H1 (cell line): Measurements from ENCODE around the gene GABARAPL2. TPM values are rescaled to one million over a fixed set of nuclear protein-coding genes. Genes with fewer than 3 reads are reported as not detected.

Experiments used
- CTCF ChIA-PET: fragments of 300-600 bp; sonication (Branson Sonifier 250); formaldehyde crosslinking; loops from one replicate; lab custom pipeline; 2021; ENCODE audit not compliant: partially characterized antibody; lab: Charles Lee
- POLR2A ChIA-PET: fragments of 300-600 bp; sonication (Branson Sonifier 250); formaldehyde crosslinking; loops from one replicate; lab custom pipeline; 2021; ENCODE audit warnings: inconsistent platforms; ENCODE audit not compliant: partially characterized antibody; lab: Charles Lee
- DNase-seq, 2 experiments: peaks; one replicate each; pipeline versions ENCODE4 v3.0.0 to v3.0.0-alpha.2; 2010 to 2022; ENCODE audit warnings: low spot score in 2 of 2, low read depth in 1 of 2, mixed read lengths in 1 of 2
- FAIRE-seq: peaks from 2 replicates; lab custom pipeline; 2011; peaks lifted over from hg19 to GRCh38; lab: Jason Lieb, UNC
- H2AFZ ChIP-seq: 2 replicates; pipeline ENCODE4 v1.8.1; 2012; ENCODE audit warnings: low read length, inconsistent platforms
- H2AK5ac ChIP-seq: 2 replicates; pipeline ENCODE4 v1.6.1; 2013; ENCODE audit warnings: low read depth, low read length
- H2BK120ac ChIP-seq: replicated peaks from 2 replicates; pipeline ENCODE3; 2013; ENCODE audit warnings: low read depth, low read length, inconsistent platforms
- H2BK12ac ChIP-seq: 2 replicates; pipeline ENCODE4 v1.6.1; 2013; ENCODE audit warnings: low read depth, low read length
- H2BK15ac ChIP-seq: 2 replicates; pipeline ENCODE4 v1.6.1; 2013; ENCODE audit warnings: low read length
- H2BK20ac ChIP-seq: 2 replicates; pipeline ENCODE4 v1.6.1; 2013; ENCODE audit warnings: low read length
- H2BK5ac ChIP-seq: 2 replicates; pipeline ENCODE4 v1.6.1; 2013; ENCODE audit warnings: low read depth, low read length
- H3K14ac ChIP-seq: 2 replicates; pipeline ENCODE4 v1.6.1; 2013; ENCODE audit warnings: inconsistent platforms; ENCODE audit not compliant: insufficient read length
- H3K18ac ChIP-seq: 2 replicates; pipeline ENCODE4 v1.6.1; 2013; ENCODE audit warnings: low read length; ENCODE audit errors: extremely low read depth
- H3K23ac ChIP-seq: 2 replicates; pipeline ENCODE4 v1.6.1; 2013; ENCODE audit warnings: inconsistent platforms; ENCODE audit not compliant: insufficient read length
- H3K23me2 ChIP-seq: 2 replicates; pipeline ENCODE4 v1.6.1; 2013; ENCODE audit warnings: low read depth, low read length
- H3K27ac ChIP-seq: 2 replicates; pipeline ENCODE4 v1.6.1; 2011; ENCODE audit warnings: low read depth, low read length, inconsistent platforms
- H3K27me3 ChIP-seq, 4 experiments: replicated peaks in 1 of 4; 1 replicate in 1 of 4; 2 replicates in 3 of 4; pipeline versions ENCODE4 v1.6.1 to v1.8.1; 2011 to 2013; ENCODE audit warnings: low read length in 3 of 4, mild to moderate bottlenecking in 3 of 4, inconsistent platforms in 2 of 4, mixed read lengths in 2 of 4, moderate library complexity in 1 of 4; ENCODE audit not compliant: control insufficient read depth in 3 of 4, insufficient read depth in 3 of 4; ENCODE audit errors: extremely low read depth in 1 of 4
- H3K36me3 ChIP-seq, 4 experiments: 2 replicates each; pipeline versions ENCODE4 v1.6.1 to v1.8.1; 2011 to 2013; ENCODE audit warnings: mild to moderate bottlenecking in 4 of 4, low read length in 3 of 4, moderate library complexity in 2 of 4, control low read depth in 1 of 4, inconsistent platforms in 1 of 4; ENCODE audit not compliant: insufficient read depth in 4 of 4, control insufficient read depth in 2 of 4
- H3K4ac ChIP-seq: replicated peaks from 2 replicates; pipeline ENCODE3; 2013; ENCODE audit warnings: low read length, low read depth, mixed read lengths, inconsistent platforms; ENCODE audit not compliant: insufficient read length
- H3K4me1 ChIP-seq, 4 experiments: replicated peaks in 1 of 4; 1 replicate in 1 of 4; 2 replicates in 3 of 4; pipeline versions ENCODE4 v1.6.1 to v1.8.1; 2011 to 2013; ENCODE audit warnings: low read length in 3 of 4, inconsistent platforms in 2 of 4, mixed read lengths in 1 of 4; ENCODE audit not compliant: insufficient read depth in 4 of 4, control insufficient read depth in 3 of 4
- H3K4me2 ChIP-seq, 2 experiments: 2 replicates each; pipeline versions ENCODE4 v1.6.1 to v1.8.1; 2011 to 2013; ENCODE audit warnings: low read depth in 2 of 2, low read length in 2 of 2, control low read depth in 1 of 2, inconsistent platforms in 1 of 2, mild to moderate bottlenecking in 1 of 2; ENCODE audit not compliant: insufficient read depth in 1 of 2
- H3K4me3 ChIP-seq, 4 experiments: fragments of 200-600, 300-600 bp in 1 of 4; sonication (generic), shearing (Covaris generic), sonication (Bioruptor Twin) in 1 of 4; 2 replicates each; pipeline versions ENCODE4 v1.5.1 to v1.8.1; 2011 to 2016; ENCODE audit warnings: low read length in 4 of 4, low read depth in 3 of 4, control low read depth in 2 of 4, inconsistent platforms in 2 of 4, mild to moderate bottlenecking in 2 of 4, mixed read lengths in 1 of 4, moderate library complexity in 1 of 4; ENCODE audit not compliant: insufficient read depth in 2 of 4; ENCODE audit errors: extremely low read depth in 1 of 4
- H3K56ac ChIP-seq: replicated peaks from 2 replicates; pipeline ENCODE3; 2013; ENCODE audit warnings: low read depth, mild to moderate bottlenecking, mixed read lengths, low read length, inconsistent platforms; ENCODE audit not compliant: insufficient read length
- H3K79me1 ChIP-seq: 2 replicates; pipeline ENCODE4 v1.6.1; 2013; ENCODE audit warnings: low read depth, low read length, control low read depth
- H3K79me2 ChIP-seq, 2 experiments: 2 replicates each; pipeline versions ENCODE4 v1.6.1 to v1.8.1; 2012 to 2013; ENCODE audit warnings: low read length in 2 of 2, mild to moderate bottlenecking in 2 of 2, inconsistent platforms in 1 of 2; ENCODE audit not compliant: insufficient read depth in 2 of 2, control insufficient read depth in 1 of 2
- H3K9ac ChIP-seq, 4 experiments: replicated peaks in 1 of 4; 1 replicate in 1 of 4; 2 replicates in 3 of 4; pipeline versions ENCODE4 v1.6.1 to v1.8.1; 2011 to 2013; ENCODE audit warnings: low read depth in 3 of 4, low read length in 3 of 4, control low read depth in 2 of 4, mild to moderate bottlenecking in 2 of 4, moderate library complexity in 2 of 4, inconsistent platforms in 1 of 4; ENCODE audit errors: extremely low read depth in 1 of 4
- H3K9me3 ChIP-seq, 2 experiments: 2 replicates each; pipeline versions ENCODE4 v1.6.1 to v1.8.1; 2012 to 2013; ENCODE audit warnings: mild to moderate bottlenecking in 2 of 2, moderate library complexity in 2 of 2, control low read depth in 1 of 2, inconsistent platforms in 1 of 2, low read depth in 1 of 2, low read length in 1 of 2, mixed read lengths in 1 of 2; ENCODE audit not compliant: insufficient read depth in 2 of 2
- H4K20me1 ChIP-seq, 2 experiments: replicated peaks in 1 of 2; 2 replicates each; pipeline versions ENCODE3 to v1.8.1; 2011 to 2013; ENCODE audit warnings: inconsistent platforms in 2 of 2, low read length in 2 of 2, mild to moderate bottlenecking in 1 of 2; ENCODE audit not compliant: insufficient read depth in 2 of 2, control insufficient read depth in 1 of 2
- H4K5ac ChIP-seq: 2 replicates; pipeline ENCODE4 v1.6.1; 2013; ENCODE audit warnings: low read length, low read depth, mixed read lengths, inconsistent platforms; ENCODE audit not compliant: insufficient read length
- H4K8ac ChIP-seq: 2 replicates; pipeline ENCODE4 v1.8.0; 2013; ENCODE audit warnings: mild to moderate bottlenecking, moderate library complexity, low read length, inconsistent platforms; ENCODE audit not compliant: insufficient read depth; ENCODE audit errors: extremely low read depth
- H4K91ac ChIP-seq: replicated peaks from 2 replicates; pipeline ENCODE3; 2013; ENCODE audit warnings: low read length, mixed read lengths, inconsistent platforms; ENCODE audit not compliant: insufficient read length
- BCL11A ChIP-seq, 2 experiments: IDR thresholded peaks; one replicate each; pipeline ENCODE4 v1.6.1; 2011; ENCODE audit warnings: low read depth in 2 of 2, low read length in 2 of 2, mild to moderate bottlenecking in 2 of 2
- CEBPB ChIP-seq: IDR thresholded peaks from 2 replicates; pipeline ENCODE4 v1.6.1; 2012; ENCODE audit warnings: low read depth, low read length
- KDM1A ChIP-seq: fragments of 200-600, 300-600 bp; sonication (generic); IDR thresholded peaks from 2 replicates; pipeline ENCODE4 v1.7.1; 2016; ENCODE audit warnings: mild to moderate bottlenecking, low read length, borderline replicate concordance
- PHF8 ChIP-seq: fragments of 200-600 bp; sonication (generic); conservative IDR thresholded peaks from 2 replicates; pipeline ENCODE4 v1.7.1; 2012; ENCODE audit warnings: low read depth, mild to moderate bottlenecking, inconsistent platforms, low read length, moderate library complexity
- POU5F1 ChIP-seq: IDR thresholded peaks from 2 replicates; pipeline ENCODE4 v1.6.1; 2011; ENCODE audit warnings: low read depth, mild to moderate bottlenecking, low read length, moderate library complexity
- SP4 ChIP-seq: IDR thresholded peaks from 2 replicates; pipeline ENCODE4 v1.6.1; 2012; ENCODE audit warnings: low read length, inconsistent platforms
- WGBS, 2 experiments: shearing (Covaris generic) in 1 of 2; methylation state at CpG; one replicate each; pipeline versions ENCODE4 v1.1.6 to v1.1.7; 2013 to 2015; ENCODE audit warnings: low lambda C conversion rate in 2 of 2, mixed read lengths in 2 of 2, inconsistent platforms in 1 of 2, low coverage in 1 of 2, missing lambda C conversion rate in 1 of 2; ENCODE audit not compliant: insufficient replicate concordance in 2 of 2, insufficient coverage in 1 of 2, insufficient read length in 1 of 2; ENCODE audit errors: extremely low coverage in 1 of 2, missing lambda C conversion rate in 1 of 2; 5-methylcytosine and 5-hydroxymethylcytosine counted together
- polyA plus RNA-seq, 7 experiments: library from polyadenylated mRNA; depleted of rRNA in 3 of 7; stranded (reverse) in 5 of 7; unstranded in 2 of 7; fragments of >200 nt in 5 of 7; fragments of 200-250 nt in 2 of 7; gene quantifications; 1 replicate in 5 of 7; 2 replicates in 1 of 7; 4 replicates in 1 of 7; pipeline versions ENCODE4 v1.2.1 to v1.2.3, GENCODE V29; 2011 to 2013; ENCODE audit warnings: missing spikeins in 2 of 7, mixed read lengths in 2 of 7
- total RNA-seq: library from RNA; stranded (reverse); fragmentation: NEBNext Ultra II Directional; extraction: Animal tissue kit (Norgen Biotek cat#: 25700); gene quantifications from 2 replicates; pipeline ENCODE4 v1.2.1, GENCODE V29; 2021

Gene GABARAPL2
- total and polyA plus RNA-seq, 2 of the 8 experiments (the other 6 are each of a cell fraction or from before 2014, with no cell fraction given) = 65.8 to 71.3 TPM

- DNase-seq = no peak
- no peak overlapping the region for H3K18ac ChIP-seq
- WGBS, 2 experiments = 86% methylated on average over 2 of the region's 2 CpGs; no CpG with 5 or more reads in 1 of the 2 experiments
- no peaks in the 10 kb centered on the region; a peak in 1 of 7 replicates for H3K27me3 ChIP-seq
- H3K9me3 ChIP-seq = no peaks in the 10 kb centered on the region
- H3K56ac ChIP-seq = no peak overlapping the region
- no peak overlapping the region for H3K23ac ChIP-seq
- FAIRE-seq = no peak
- POLR2A ChIA-PET = interaction anchor here (0.8 to 1.0 kb wide), 3 partner anchors 8 to 32 kb away, joined by 3 read pairs; no protein-coding TSS in a partner anchor
- peaks cover 0 to 3% (median 2%) of the 10 kb centered on the region in 4 experiments; a peak in 4 of 7 replicates for H3K4me1 ChIP-seq
- no peaks in the 10 kb centered on the region for H3K79me2 ChIP-seq
- no peak overlapping the region for H2AK5ac ChIP-seq
- H2BK20ac ChIP-seq = peak overlapping the region; percentile 72; the same call in 1 of the 2 replicates
- H3K4me3 ChIP-seq = no peak overlapping the region
- H3K27ac ChIP-seq = no peak overlapping the region
- H2BK15ac ChIP-seq = no peak overlapping the region
- H4K8ac ChIP-seq = no peak overlapping the region
- H2BK12ac ChIP-seq = no peak overlapping the region
- no peak overlapping the region for H3K9ac ChIP-seq
- CTCF ChIA-PET = interaction anchor here (0.5 to 9.4 kb wide), 4 partner anchors 25 to 94 kb away, joined by 3 to 96 read pairs (median 4); partner anchors contain the start of gene TMEM170A
- no peak overlapping the region for H2BK120ac ChIP-seq
- TF ChIP-seq PHF8 (no peak), KDM1A (no peak), POU5F1 (no peak), BCL11A (IDR thresholded peaks at IDR 0.05; ENCODE audit: low read depth in 2 of 2, low read length in 2 of 2) (no peak), SP4 (no peak), CEBPB (no peak)
- TF ChIP-seq, all 59 proteins: peak for 0
- Histone ChIP-seq H3K4me2 (no peak overlapping the region), H3K14ac (no peak overlapping the region), H4K20me1 (no peaks in the 10 kb centered on the region), H3K79me1 (no peaks in the 10 kb centered on the region), H3K36me3 (no peaks in the 10 kb centered on the region), H4K5ac (no peak overlapping the region), H2BK5ac (no peak overlapping the region), H2AFZ (no peak overlapping the region), H3K4ac (no peak overlapping the region), H4K91ac (no peak overlapping the region), H3K23me2 (peaks cover 8% of the 10 kb centered on the region; the same call in 1 of the 2 replicates)
Measured at GRCh38 chr16:75558846-75559401, 7.3 kb upstream of the GABARAPL2 start.
